Peyer's patch (tissue), 4 donors: ENCODE data around the gene TMEM97. TPM values are rescaled to one million over a fixed set of nuclear protein-coding genes. Genes with fewer than 3 reads are reported as not detected.
A peak's percentile ranks its signal among the peaks of the same experiment; 100 is the strongest.

ENCODE experiments used
- DNase-seq, 3 donors: peaks; one replicate each; pipeline ENCODE4 v3.0.0-alpha.2; 2017 to 2019
- H3K27ac ChIP-seq, 4 donors: fragments of 200-600 bp; sonication (generic); one replicate each; pipeline ENCODE4 v1.5.1; 2016 to 2019
- H3K27me3 ChIP-seq, 2 donors: fragments of 200-600 bp; sonication (generic); one replicate each; pipeline ENCODE4 v1.5.1; 2019
- H3K36me3 ChIP-seq, 3 donors: fragments of 200-600 bp; sonication (generic); one replicate each; pipeline ENCODE4 v1.5.1; 2016 to 2019
- H3K4me1 ChIP-seq, 4 donors: fragments of 200-600 bp; sonication (generic); one replicate each; pipeline ENCODE4 v1.5.1; 2016 to 2019
- H3K4me3 ChIP-seq, 4 donors: fragments of 200-600 bp; sonication (generic); 1 replicate in 3 of 4; 2 replicates in 1 of 4; pipeline ENCODE4 v1.5.1; 2016 to 2019; ENCODE audit warnings: mild to moderate bottlenecking in 1 of 4
- H3K9me3 ChIP-seq, 4 donors: fragments of 200-600 bp; sonication (generic); one replicate each; pipeline ENCODE4 v1.5.1; 2016 to 2019; ENCODE audit warnings: mild to moderate bottlenecking in 1 of 4
- CTCF ChIP-seq, 6 experiments: fragments of 450-650 bp in 4 of 6; fragments of 200-600 bp in 2 of 6; sonication (generic) in 1 of 6; IDR thresholded peaks; one replicate each; pipeline ENCODE4 v1.5.1; 2017 to 2019; ENCODE audit warnings: antibody characterized with exemption in 6 of 6, mild to moderate bottlenecking in 3 of 6, moderate library complexity in 1 of 6
- POLR2A ChIP-seq, 2 donors: fragments of 450-650 bp; IDR thresholded peaks; one replicate each; pipeline ENCODE4 v1.5.1; 2017; ENCODE audit warnings: antibody characterized with exemption in 2 of 2, mild to moderate bottlenecking in 2 of 2, moderate library complexity in 2 of 2
- total RNA-seq, 4 donors: library from RNA; depleted of rRNA; stranded (reverse); fragments of >200 nt; gene quantifications; one replicate each; pipeline ENCODE4 v1.1.0, GENCODE V29; 2016

TMEM97 gene
- total RNA-seq, 4 donors from 2014 or later: 7.7 to 8.9 (median 8.1) TPM

- no peaks in the 10 kb centered on the region for H3K9me3 ChIP-seq
- DNase-seq: peak in 1 of 3 donors; percentile 56
- H3K4me1 ChIP-seq: peaks cover 0 to 19% (median 8%) of the 10 kb centered on the region in 4 donors
- TF ChIP-seq CTCF (IDR thresholded peaks at IDR 0.05): no peak
- TF ChIP-seq POLR2A (IDR thresholded peaks at IDR 0.05): no peak
- H3K4me3 ChIP-seq: peak overlapping the region; percentile 47 to 76 (median 68)
- H3K27me3 ChIP-seq: no peaks in the 10 kb centered on the region
- H3K36me3 ChIP-seq: no peaks in the 10 kb centered on the region
- H3K27ac ChIP-seq: peak overlapping the region in 1 of 4 donors; percentile 66
Measured at GRCh38 chr17:28317966-28318758, 838 bp upstream of the TMEM97 start.

- Histone ChIP-seq H3K27ac (peak overlapping the region; percentile 28 to 67 (median 66)), H3K4me3 (peak overlapping the region; percentile 47 to 76 (median 68)), H3K27me3 (no peaks in the 10 kb centered on the region), H3K36me3 (no peaks in the 10 kb centered on the region), H3K4me1 (peaks cover 0 to 19% (median 8%) of the 10 kb centered on the region in 4 donors), H3K9me3 (no peaks in the 10 kb centered on the region)
- no peak for DNase-seq
- TF ChIP-seq POLR2A (IDR thresholded peaks at IDR 0.05): no peak
- no peak for TF ChIP-seq CTCF (IDR thresholded peaks at IDR 0.05)
Measured at GRCh38 chr17:28319598-28319935, 567 bp downstream of the TMEM97 start.

- DNase-seq: no peak
- Histone ChIP-seq H3K4me3 (no peak overlapping the region), H3K27me3 (no peaks in the 10 kb centered on the region), H3K27ac (no peak overlapping the region), H3K36me3 (no peaks in the 10 kb centered on the region), H3K4me1 (peaks cover 0 to 19% (median 8%) of the 10 kb centered on the region in 4 donors), H3K9me3 (no peaks in the 10 kb centered on the region)
- TF ChIP-seq CTCF (IDR thresholded peaks at IDR 0.05) (no peak), POLR2A (IDR thresholded peaks at IDR 0.05) (no peak)
Measured at GRCh38 chr17:28320215-28321061, 1.4 kb downstream of the TMEM97 start.

GRCh38 chr17:28324267-28324745 is 5.3 kb downstream of the TMEM97 start:
- H3K27me3 ChIP-seq: no peaks in the 10 kb centered on the region
- TF ChIP-seq POLR2A (IDR thresholded peaks at IDR 0.05): no peak
- TF ChIP-seq CTCF (IDR thresholded peaks at IDR 0.05): no peak
- peak in 1 of 3 donors; percentile 10 for DNase-seq
- no peak overlapping the region for H3K4me3 ChIP-seq
- no peaks in the 10 kb centered on the region for H3K9me3 ChIP-seq
- peaks cover 0 to 11% (median 4%) of the 10 kb centered on the region in 4 donors for H3K4me1 ChIP-seq
- peaks cover 0 to 16% (median 0%) of the 10 kb centered on the region in 3 donors for H3K36me3 ChIP-seq
- H3K27ac ChIP-seq: no peak overlapping the region

GRCh38 chr17:28324781-28325180 is 5.8 kb downstream of the TMEM97 start:
- Histone ChIP-seq H3K27me3 (no peaks in the 10 kb centered on the region), H3K9me3 (no peaks in the 10 kb centered on the region), H3K27ac (no peak overlapping the region), H3K4me3 (no peak overlapping the region), H3K4me1 (peaks cover 0 to 7% (median 2%) of the 10 kb centered on the region in 4 donors), H3K36me3 (peaks cover 0 to 20% (median 0%) of the 10 kb centered on the region in 3 donors)
- DNase-seq: no peak
- TF ChIP-seq POLR2A (IDR thresholded peaks at IDR 0.05): no peak
- TF ChIP-seq CTCF (IDR thresholded peaks at IDR 0.05): no peak
